Caco-2 (cell line): ENCODE data around the gene TMEM225. TPM values are rescaled to one million over a fixed set of nuclear protein-coding genes. Genes with fewer than 3 reads are reported as not detected.

ENCODE experiments used
- Bru-seq: library from RNA; stranded (reverse); fragments of 400-500 nt; gene quantifications from one replicate; lab custom pipeline; 2021; lab: Mats Ljungman, UMichigan
- BruChase-seq, 2 experiments: library from RNA; stranded (reverse); fragments of 400-500 nt; gene quantifications; one replicate each; lab custom pipeline; 2021; lab: Mats Ljungman, UMichigan
- BruUV-seq: library from RNA; stranded (reverse); fragments of 400-500 nt; replicated peaks from 2 replicates; lab custom pipeline; 2021; lab: Mats Ljungman, UMichigan
- CTCF ChIA-PET: fragments of 300-600 bp; sonication (Branson Sonifier 250); formaldehyde crosslinking; loops from one replicate; lab custom pipeline; 2022; ENCODE audit warnings: antibody characterized with exemption; lab: Charles Lee
- POLR2A ChIA-PET: fragments of 300-600 bp; sonication (Branson Sonifier 250); formaldehyde crosslinking; loops from one replicate; lab custom pipeline; 2022; ENCODE audit warnings: antibody characterized with exemption; lab: Charles Lee
- DNase-seq, 2 experiments: peaks; one replicate each; pipeline versions ENCODE4 v3.0.0 to v3.0.0-alpha.2; 2020 to 2022
- H3K27me3 ChIP-seq: replicated peaks from 2 replicates; pipeline ENCODE4 v1.6.0; 2011; ENCODE audit warnings: low read length; ENCODE audit not compliant: control insufficient read depth, insufficient read depth
- H3K36me3 ChIP-seq: 2 replicates; pipeline ENCODE4 v1.5.1; 2011; ENCODE audit warnings: low read length; ENCODE audit not compliant: control insufficient read depth, insufficient read depth
- H3K4me1 ChIP-seq: fragments of 250-450 bp; sonication (Bioruptor Pico); 2 replicates; pipeline ENCODE4 v1.5.1; 2020; ENCODE audit warnings: mild to moderate bottlenecking
- H3K4me3 ChIP-seq: 2 replicates; pipeline ENCODE4 v1.5.1; 2011; ENCODE audit warnings: low read depth, mild to moderate bottlenecking, control low read depth, low read length
- H3K9me3 ChIP-seq: fragments of 250-450 bp; sonication (Bioruptor Pico); 2 replicates; pipeline ENCODE4 v1.5.1; 2020; ENCODE audit warnings: mild to moderate bottlenecking, moderate library complexity
- H3K27ac Mint-ChIP-seq: one replicate; pipeline ENCODE4 v1.8.0; 2022; ENCODE audit warnings: mixed read lengths; ENCODE audit not compliant: unreplicated experiment
- H3K27me3 Mint-ChIP-seq: one replicate; pipeline ENCODE4 v1.8.0; 2022; ENCODE audit warnings: mixed read lengths; ENCODE audit not compliant: insufficient read depth, unreplicated experiment
- H3K36me3 Mint-ChIP-seq: one replicate; pipeline ENCODE4 v1.8.0; 2022; ENCODE audit warnings: mild to moderate bottlenecking, mixed read lengths; ENCODE audit not compliant: insufficient read depth, unreplicated experiment
- H3K4me1 Mint-ChIP-seq: one replicate; pipeline ENCODE4 v1.8.0; 2022; ENCODE audit warnings: low read depth, mixed read lengths; ENCODE audit not compliant: unreplicated experiment
- H3K4me3 Mint-ChIP-seq: one replicate; pipeline ENCODE4 v1.8.0; 2022; ENCODE audit warnings: mild to moderate bottlenecking, moderate library complexity, mixed read lengths; ENCODE audit not compliant: unreplicated experiment
- H3K9me3 Mint-ChIP-seq: one replicate; pipeline ENCODE4 v1.8.0; 2022; ENCODE audit warnings: mixed read lengths; ENCODE audit not compliant: unreplicated experiment
- CTCF ChIP-seq, 2 experiments: fragments of 200-600 bp in 1 of 2; IDR thresholded peaks; 1 replicate in 1 of 2; 2 replicates in 1 of 2; pipeline versions ENCODE4 v1.5.1 to v1.8.0; 2011 to 2022; ENCODE audit warnings: antibody characterized with exemption in 1 of 2, control low read depth in 1 of 2, inconsistent platforms in 1 of 2, low read depth in 1 of 2, low read length in 1 of 2, mild to moderate bottlenecking in 1 of 2, moderate library complexity in 1 of 2; ENCODE audit not compliant: insufficient read depth in 1 of 2, severe bottlenecking in 1 of 2, unreplicated experiment in 1 of 2
- intact Hi-C: fragments of 100-400 bp; cut with micrococcal nuclease; formaldehyde crosslinking; loops from one replicate; pipeline ENCODE4 v1.10.0; 2022; ENCODE audit not compliant: unreplicated experiment
- long read RNA-seq: library from polyadenylated mRNA; stranded (forward); transcript quantifications from one replicate; pipeline ENCODE4 v2.0.0, GENCODE V29; 2022
- total RNA-seq: library from RNA; stranded (reverse); gene quantifications from 2 replicates; pipeline ENCODE4 v1.2.3, GENCODE V29; 2022

The TMEM225 gene
- total RNA-seq (not detected in 2 replicates), Bru-seq, nascent RNA (not detected), BruChase-seq, experiment 1, labeled RNA remaining after a 2-hour chase (not detected), BruChase-seq, experiment 2, labeled RNA remaining after a 6-hour chase (not detected)
- long read RNA-seq, result 0 reads

- no peaks in the 10 kb centered on the region for H3K27me3 ChIP-seq
- no peaks in the 10 kb centered on the region for H3K36me3 Mint-ChIP-seq
- no TSS peak for BruUV-seq
- POLR2A ChIA-PET, result no interaction called here
- CTCF ChIA-PET, result no interaction called here
- H3K36me3 ChIP-seq, result no peaks in the 10 kb centered on the region
- no peak for TF ChIP-seq CTCF (IDR thresholded peaks at IDR 0.05; ENCODE audit: insufficient read depth in 1 of 2, low read depth in 1 of 2, low read length in 1 of 2, severe bottlenecking in 1 of 2, unreplicated experiment in 1 of 2)
- H3K27me3 Mint-ChIP-seq, result peaks cover 5% of the 10 kb centered on the region
- H3K4me3 ChIP-seq, result no peak within 1 kb of the TSS
- H3K4me1 ChIP-seq, result no peaks in the 10 kb centered on the region
- H3K4me3 Mint-ChIP-seq, result no peak within 1 kb of the TSS
- no peak for DNase-seq
- intact Hi-C loops, result no loop called here
- no peaks in the 10 kb centered on the region for H3K9me3 Mint-ChIP-seq
- H3K27ac Mint-ChIP-seq, result no peak within 1 kb of the TSS
- no peaks in the 10 kb centered on the region for H3K4me1 Mint-ChIP-seq
- no peaks in the 10 kb centered on the region for H3K9me3 ChIP-seq
Measured at GRCh38 chr11:123885570-123885969, at the start of gene TMEM225. TSS of gene TMEM225 (minus strand) at chr11:123885670. CDS start at chr11:123885425, 245 bp downstream.

- no peak for TF ChIP-seq CTCF (IDR thresholded peaks at IDR 0.05; ENCODE audit: insufficient read depth in 1 of 2, low read depth in 1 of 2, low read length in 1 of 2, severe bottlenecking in 1 of 2, unreplicated experiment in 1 of 2)
- POLR2A ChIA-PET, result no interaction called here
- H3K4me3 Mint-ChIP-seq, result no peak overlapping the region
- no peak for DNase-seq
- H3K27ac Mint-ChIP-seq, result no peak overlapping the region
- no peaks in the 10 kb centered on the region for H3K4me1 Mint-ChIP-seq
- H3K27me3 Mint-ChIP-seq, result peaks cover 13% of the 10 kb centered on the region
- CTCF ChIA-PET, result no interaction called here
- Histone ChIP-seq H3K9me3 (no peaks in the 10 kb centered on the region), H3K36me3 (no peaks in the 10 kb centered on the region), H3K4me3 (no peak overlapping the region), H3K27me3 (no peaks in the 10 kb centered on the region), H3K4me1 (no peaks in the 10 kb centered on the region)
- intact Hi-C loops, result no loop called here
- H3K9me3 Mint-ChIP-seq, result no peaks in the 10 kb centered on the region
- no peaks in the 10 kb centered on the region for H3K36me3 Mint-ChIP-seq
- BruUV-seq, result no TSS peak
Measured at GRCh38 chr11:123924027-123924426, 38.6 kb upstream of the TMEM225 start.

GRCh38 chr11:123920943-123921342, 35.5 kb upstream of the TMEM225 start:
- POLR2A ChIA-PET, result no interaction called here
- Histone ChIP-seq H3K9me3 (no peaks in the 10 kb centered on the region), H3K36me3 (no peaks in the 10 kb centered on the region), H3K4me1 (no peaks in the 10 kb centered on the region), H3K4me3 (no peak overlapping the region), H3K27me3 (no peaks in the 10 kb centered on the region)
- Mint-ChIP-seq H3K4me3 (no peak overlapping the region), H3K27ac (no peak overlapping the region), H3K9me3 (no peaks in the 10 kb centered on the region), H3K36me3 (no peaks in the 10 kb centered on the region), H3K27me3 (peaks cover 19% of the 10 kb centered on the region), H3K4me1 (no peaks in the 10 kb centered on the region)
- DNase-seq, result no peak
- no peak for TF ChIP-seq CTCF (IDR thresholded peaks at IDR 0.05; ENCODE audit: insufficient read depth in 1 of 2, low read depth in 1 of 2, low read length in 1 of 2, severe bottlenecking in 1 of 2, unreplicated experiment in 1 of 2)
- BruUV-seq, result no TSS peak
- intact Hi-C loops, result no loop called here
- CTCF ChIA-PET, result no interaction called here
